ENCODE data around the gene CYFIP2. TPM values are rescaled to one million over a fixed set of nuclear protein-coding genes. Genes with fewer than 3 reads are reported as not detected.

CYFIP2 gene
- total RNA-seq, 1 experiment from 2014 or later: 14.3 TPM

DNA sequence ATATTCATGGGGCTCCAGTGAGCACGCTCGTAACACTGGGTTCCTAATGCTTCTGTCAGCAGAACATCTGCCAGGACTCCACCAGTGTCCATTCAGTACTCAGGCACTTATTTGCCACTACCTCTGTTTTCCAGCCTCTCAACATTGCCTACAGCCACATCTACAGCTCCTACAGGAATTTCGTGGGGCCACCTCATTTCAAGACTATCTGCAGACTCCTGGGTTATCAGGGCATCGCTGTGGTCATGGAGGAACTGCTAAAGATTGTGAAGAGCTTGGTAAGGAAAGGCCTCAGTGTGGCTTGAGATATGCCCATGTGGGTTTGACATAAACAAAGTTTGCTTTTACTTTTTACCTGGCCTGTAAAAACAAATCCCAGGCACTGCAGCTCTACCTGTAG is 92.9 kb downstream of the CYFIP2 start:
- H3K9me3 Mint-ChIP-seq (ENCODE audit: unreplicated experiment): no peaks in the 10 kb centered on the region
- H3K4me1 Mint-ChIP-seq (ENCODE audit: low read depth, unreplicated experiment): no peaks in the 10 kb centered on the region

DNA sequence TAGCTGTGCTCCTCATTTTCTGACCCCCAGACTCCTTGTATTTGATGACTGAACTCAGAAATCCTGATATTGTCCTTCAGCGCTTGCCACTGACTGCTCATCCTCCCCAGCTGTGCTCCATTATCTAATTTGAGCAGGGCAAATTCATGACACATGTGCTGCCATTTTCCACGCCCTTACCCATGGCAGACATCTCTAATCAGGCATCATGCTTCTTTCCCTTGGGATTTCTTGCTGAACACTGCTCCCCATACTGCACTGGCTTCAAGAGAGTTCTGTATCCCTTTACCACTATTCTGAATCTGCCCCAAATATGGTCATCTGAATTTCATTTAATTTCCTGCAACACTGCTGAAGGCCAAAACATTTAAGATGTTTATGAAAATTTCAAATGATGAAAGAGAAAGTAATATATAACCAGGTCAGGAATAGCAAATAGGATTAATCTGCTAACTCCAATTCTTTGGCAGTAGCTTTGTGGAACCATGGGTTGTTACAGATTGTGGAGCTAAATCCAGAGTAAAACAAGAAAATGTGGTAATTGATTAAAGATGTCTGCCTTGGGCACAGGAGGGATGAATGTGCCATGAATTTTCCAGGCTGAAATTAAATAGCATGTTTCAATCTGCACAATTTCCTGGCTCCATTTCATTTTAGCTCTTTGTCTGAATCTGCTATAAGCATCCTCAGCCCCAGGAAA is 93.6 kb downstream of the CYFIP2 start:
- Histone ChIP-seq H3K27me3 (replicated peaks; ENCODE audit: control insufficient read depth, insufficient read depth, low read length) (no peaks in the 10 kb centered on the region), H3K36me3 (ENCODE audit: control insufficient read depth, insufficient read depth, low read length) (no peaks in the 10 kb centered on the region), H3K4me1 (no peaks in the 10 kb centered on the region; the same call in 1 of the 2 replicates), H3K9me3 (no peaks in the 10 kb centered on the region), H3K4me3 (ENCODE audit: low read depth, low read length) (no peak overlapping the region)
- ChIA-PET POLR2A (interaction anchor here (0.7 kb wide), 1 partner anchor 1101 kb away, joined by 3 read pairs; no protein-coding TSS in a partner anchor), CTCF (interaction anchor here (0.6 kb wide), 1 partner anchor 9 kb away, joined by 3 read pairs; no protein-coding TSS in a partner anchor)
- Mint-ChIP-seq H3K27me3 (ENCODE audit: insufficient read depth, unreplicated experiment) (peaks cover 3% of the 10 kb centered on the region), H3K4me3 (ENCODE audit: unreplicated experiment) (no peak overlapping the region), H3K4me1 (ENCODE audit: low read depth, unreplicated experiment) (no peaks in the 10 kb centered on the region), H3K27ac (ENCODE audit: unreplicated experiment) (no peak overlapping the region), H3K36me3 (ENCODE audit: insufficient read depth, unreplicated experiment) (no peaks in the 10 kb centered on the region), H3K9me3 (ENCODE audit: unreplicated experiment) (no peaks in the 10 kb centered on the region)
- no TSS peak for BruUV-seq (replicated peaks)
- intact Hi-C loops (cut with micrococcal nuclease; ENCODE audit: unreplicated experiment): loop anchor here (10.0 kb wide), 1 partner anchor 385 kb away; the partner anchor contains the start of gene LSM11
- no peak for DNase-seq
- TF ChIP-seq CTCF (IDR thresholded peaks at IDR 0.05; ENCODE audit: insufficient read depth in 1 of 2, low read depth in 1 of 2, low read length in 1 of 2, severe bottlenecking in 1 of 2, unreplicated experiment in 1 of 2): no peak

More for the DNA sequence above, 92.9 kb downstream of the CYFIP2 start:
- no peaks in the 10 kb centered on the region; the same call in 1 of the 2 replicates for H3K4me1 ChIP-seq
- no peak for DNase-seq
- BruUV-seq (replicated peaks): no TSS peak
- peaks cover 3% of the 10 kb centered on the region for H3K27me3 Mint-ChIP-seq (ENCODE audit: insufficient read depth, unreplicated experiment)
- H3K27ac Mint-ChIP-seq (ENCODE audit: unreplicated experiment): no peak overlapping the region
- intact Hi-C loops (cut with micrococcal nuclease; ENCODE audit: unreplicated experiment): no loop called here
- no peak overlapping the region for H3K4me3 ChIP-seq (ENCODE audit: low read depth, low read length)
- POLR2A ChIA-PET: no interaction called here
- no peaks in the 10 kb centered on the region for H3K36me3 ChIP-seq (ENCODE audit: control insufficient read depth, insufficient read depth, low read length)
- no peaks in the 10 kb centered on the region for H3K9me3 ChIP-seq
- no peak for TF ChIP-seq CTCF (IDR thresholded peaks at IDR 0.05; ENCODE audit: insufficient read depth in 1 of 2, low read depth in 1 of 2, low read length in 1 of 2, severe bottlenecking in 1 of 2, unreplicated experiment in 1 of 2)
- CTCF ChIA-PET: no interaction called here
- H3K4me3 Mint-ChIP-seq (ENCODE audit: unreplicated experiment): no peak overlapping the region
- H3K27me3 ChIP-seq (replicated peaks; ENCODE audit: control insufficient read depth, insufficient read depth, low read length): no peaks in the 10 kb centered on the region
- H3K36me3 Mint-ChIP-seq (ENCODE audit: insufficient read depth, unreplicated experiment): no peaks in the 10 kb centered on the region

DNA sequence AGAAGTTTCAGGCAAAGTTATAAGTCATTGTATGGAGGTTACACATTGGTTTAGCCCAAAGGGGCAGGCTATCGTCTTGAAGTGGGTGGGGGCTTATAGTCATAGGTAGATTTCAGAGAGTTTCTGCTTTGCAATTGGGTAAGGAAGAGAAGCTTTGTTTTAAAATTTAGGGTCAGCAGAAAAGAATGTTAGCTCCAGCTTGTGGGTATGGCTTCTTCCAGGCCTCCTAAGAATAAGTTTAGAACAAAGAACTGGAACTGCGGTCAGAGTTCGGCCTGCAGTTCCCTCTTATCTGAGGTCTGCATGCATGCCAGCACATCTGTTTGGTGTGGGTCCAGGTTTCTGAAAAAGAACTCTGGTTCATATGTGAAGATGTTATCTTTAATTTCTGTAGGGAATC is 96.1 kb downstream of the CYFIP2 start:
- H3K9me3 Mint-ChIP-seq (ENCODE audit: unreplicated experiment): no peaks in the 10 kb centered on the region
- H3K27me3 Mint-ChIP-seq (ENCODE audit: insufficient read depth, unreplicated experiment): peaks cover 3% of the 10 kb centered on the region
- intact Hi-C loops (cut with micrococcal nuclease; ENCODE audit: unreplicated experiment): loop anchor here (10.0 kb wide), 1 partner anchor 383 kb away; the partner anchor contains the start of gene LSM11
- no peak for TF ChIP-seq CTCF (IDR thresholded peaks at IDR 0.05; ENCODE audit: insufficient read depth in 1 of 2, low read depth in 1 of 2, low read length in 1 of 2, severe bottlenecking in 1 of 2, unreplicated experiment in 1 of 2)
- no peak overlapping the region for H3K27ac Mint-ChIP-seq (ENCODE audit: unreplicated experiment)
- CTCF ChIA-PET: no interaction called here
- Histone ChIP-seq H3K36me3 (ENCODE audit: control insufficient read depth, insufficient read depth, low read length) (no peaks in the 10 kb centered on the region), H3K9me3 (no peaks in the 10 kb centered on the region), H3K27me3 (replicated peaks; ENCODE audit: control insufficient read depth, insufficient read depth, low read length) (no peaks in the 10 kb centered on the region), H3K4me1 (no peaks in the 10 kb centered on the region; the same call in 1 of the 2 replicates), H3K4me3 (ENCODE audit: low read depth, low read length) (no peak overlapping the region)
- no peak overlapping the region for H3K4me3 Mint-ChIP-seq (ENCODE audit: unreplicated experiment)
- H3K36me3 Mint-ChIP-seq (ENCODE audit: insufficient read depth, unreplicated experiment): no peaks in the 10 kb centered on the region
- no peaks in the 10 kb centered on the region for H3K4me1 Mint-ChIP-seq (ENCODE audit: low read depth, unreplicated experiment)
- BruUV-seq (replicated peaks): no TSS peak
- DNase-seq: no peak
- POLR2A ChIA-PET: no interaction called here

Data from Caco-2 (cell line).